ENCODE data around the gene SETMAR. TPM values are rescaled to one million over a fixed set of nuclear protein-coding genes. Genes with fewer than 3 reads are reported as not detected.

SETMAR gene
- polyA plus RNA-seq, 1 donor (not counting 4 experiments of a cell fraction or from before 2014, with no cell fraction given): 12.7 TPM

- no peaks in the 10 kb centered on the region for H3K9me1 ChIP-seq (ENCODE audit: control insufficient read depth, extremely low read depth, insufficient read depth, low read length)
- no peak for TF ChIP-seq EZH2 (IDR thresholded peaks at IDR 0.05; ENCODE audit: low read length)
- peak in 2 of 3 experiments; percentile 11 to 43 for TF ChIP-seq CTCF (optimal IDR thresholded peaks at IDR 0.05 in 1 of 3, IDR thresholded peaks at IDR 0.05 in 1 of 3, conservative IDR thresholded peaks at IDR 0.05 in 1 of 3; ENCODE audit: extremely low read depth in 1 of 3, insufficient read depth in 2 of 3, low read length in 3 of 3)
- peaks cover 0 to 3% of the 10 kb centered on the region in 2 experiments for H3K36me3 ChIP-seq (ENCODE audit: control insufficient read depth in 2 of 2, extremely low read depth in 1 of 2, insufficient read depth in 2 of 2, low read length in 2 of 2)
- dilution Hi-C loops (cut with MboI; ENCODE audit: extremely low pct_ligation_motif_present, low sequenced_read_pairs): no loop called here
- no peak overlapping the region for H3K27ac ChIP-seq (ENCODE audit: control insufficient read depth, insufficient read depth, low read length)
- DNase-seq (ENCODE audit: low read depth, low spot score) (no peak), FAIRE-seq (no peak)
- H2AFZ ChIP-seq (ENCODE audit: control insufficient read depth, low read length): no peak overlapping the region
- H3K9me3 ChIP-seq (ENCODE audit: control insufficient read depth, low read depth, low read length): no peaks in the 10 kb centered on the region
- H3K27me3 ChIP-seq (ENCODE audit: control insufficient read depth, extremely low read depth, insufficient read depth, low read length): no peaks in the 10 kb centered on the region
- H3K4me1 ChIP-seq (ENCODE audit: control insufficient read depth, extremely low read depth, insufficient read depth, low read length): no peaks in the 10 kb centered on the region
- no peaks in the 10 kb centered on the region for H3K79me2 ChIP-seq (ENCODE audit: control insufficient read depth, insufficient read depth, low read length)
- H3K9ac ChIP-seq (ENCODE audit: control insufficient read depth, extremely low read depth, insufficient read depth, low read length): no peak overlapping the region
- H3K4me2 ChIP-seq (ENCODE audit: control insufficient read depth, extremely low read depth, insufficient read depth, low read depth, low read length): no peak overlapping the region
- no peak overlapping the region for H3K4me3 ChIP-seq (ENCODE audit: control insufficient read depth in 2 of 3, extremely low read depth in 1 of 3, insufficient read depth in 2 of 3, low read depth in 1 of 3, low read length in 3 of 3)
- no peaks in the 10 kb centered on the region for H4K20me1 ChIP-seq (ENCODE audit: control insufficient read depth, extremely low read depth, insufficient read depth, low read length)
Observed at GRCh38 chr3:4314688-4315087, 11.5 kb downstream of the SETMAR start.

- H3K27ac ChIP-seq (ENCODE audit: control insufficient read depth, insufficient read depth, low read length): no peak overlapping the region
- no peaks in the 10 kb centered on the region for H3K9me3 ChIP-seq (ENCODE audit: control insufficient read depth, low read depth, low read length)
- FAIRE-seq: no peak
- H3K79me2 ChIP-seq (ENCODE audit: control insufficient read depth, insufficient read depth, low read length): no peaks in the 10 kb centered on the region
- no peaks in the 10 kb centered on the region for H3K36me3 ChIP-seq (ENCODE audit: control insufficient read depth in 2 of 2, extremely low read depth in 1 of 2, insufficient read depth in 2 of 2, low read length in 2 of 2)
- H3K9me1 ChIP-seq (ENCODE audit: control insufficient read depth, extremely low read depth, insufficient read depth, low read length): no peaks in the 10 kb centered on the region
- no peak overlapping the region for H2AFZ ChIP-seq (ENCODE audit: control insufficient read depth, low read length)
- H3K4me3 ChIP-seq (ENCODE audit: control insufficient read depth in 2 of 3, extremely low read depth in 1 of 3, insufficient read depth in 2 of 3, low read depth in 1 of 3, low read length in 3 of 3): no peak overlapping the region
- dilution Hi-C loops (cut with MboI; ENCODE audit: extremely low pct_ligation_motif_present, low sequenced_read_pairs): no loop called here
- no peak for DNase-seq (ENCODE audit: low read depth, low spot score)
- H3K9ac ChIP-seq (ENCODE audit: control insufficient read depth, extremely low read depth, insufficient read depth, low read length): no peak overlapping the region
- H3K4me2 ChIP-seq (ENCODE audit: control insufficient read depth, extremely low read depth, insufficient read depth, low read depth, low read length): no peak overlapping the region
- no peaks in the 10 kb centered on the region for H3K27me3 ChIP-seq (ENCODE audit: control insufficient read depth, extremely low read depth, insufficient read depth, low read length)
- no peak for TF ChIP-seq CTCF (optimal IDR thresholded peaks at IDR 0.05 in 1 of 3, IDR thresholded peaks at IDR 0.05 in 1 of 3, conservative IDR thresholded peaks at IDR 0.05 in 1 of 3; ENCODE audit: extremely low read depth in 1 of 3, insufficient read depth in 2 of 3, low read length in 3 of 3)
- no peak for TF ChIP-seq EZH2 (IDR thresholded peaks at IDR 0.05; ENCODE audit: low read length)
- H3K4me1 ChIP-seq (ENCODE audit: control insufficient read depth, extremely low read depth, insufficient read depth, low read length): no peaks in the 10 kb centered on the region
- no peaks in the 10 kb centered on the region for H4K20me1 ChIP-seq (ENCODE audit: control insufficient read depth, extremely low read depth, insufficient read depth, low read length)
Observed at GRCh38 chr3:4320096-4320911, 17.1 kb downstream of the SETMAR start.

Measured in keratinocyte (primary cell).